ENCODE data around the gene TBL2.
A peak's percentile ranks its signal among the peaks of the same experiment; 100 is the strongest.
"Not testable (repeated sequence)": the region's sequence is repeated elsewhere in the genome, so short reads cannot be mapped to it uniquely, and the experiment has no call there.

Gene TBL2

DNA sequence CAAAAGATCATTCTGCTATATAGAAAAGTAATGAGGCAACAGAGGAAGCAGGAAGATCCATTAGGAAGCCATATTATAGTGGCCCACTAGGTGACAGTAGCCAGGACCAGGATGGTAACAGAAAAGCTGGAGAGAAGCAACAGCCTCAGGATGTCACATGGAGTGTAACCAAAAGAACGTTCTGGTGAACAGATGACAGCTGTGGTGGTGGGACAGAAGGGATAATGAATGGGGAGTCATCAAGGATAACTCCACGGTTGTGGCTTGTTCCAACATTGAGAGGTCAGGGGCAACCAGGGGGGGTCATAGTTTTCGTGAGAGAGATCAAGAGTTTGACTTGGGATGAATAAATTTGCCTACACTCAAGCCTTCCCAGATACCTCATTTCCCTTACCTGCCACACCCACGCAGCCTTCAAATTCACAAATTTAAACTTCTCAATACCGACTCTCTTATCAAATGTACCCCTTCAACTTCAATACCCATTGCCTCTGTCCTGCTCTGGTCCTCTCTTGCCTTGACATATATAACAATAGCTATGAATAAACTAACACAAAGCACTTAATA, 9.3 kb downstream of the TBL2 start:
- DNase-seq, result no peak

GRCh38 chr7:73567846-73568685, 10.3 kb downstream of the TBL2 start:
- DNase-seq, result no peak

DNA sequence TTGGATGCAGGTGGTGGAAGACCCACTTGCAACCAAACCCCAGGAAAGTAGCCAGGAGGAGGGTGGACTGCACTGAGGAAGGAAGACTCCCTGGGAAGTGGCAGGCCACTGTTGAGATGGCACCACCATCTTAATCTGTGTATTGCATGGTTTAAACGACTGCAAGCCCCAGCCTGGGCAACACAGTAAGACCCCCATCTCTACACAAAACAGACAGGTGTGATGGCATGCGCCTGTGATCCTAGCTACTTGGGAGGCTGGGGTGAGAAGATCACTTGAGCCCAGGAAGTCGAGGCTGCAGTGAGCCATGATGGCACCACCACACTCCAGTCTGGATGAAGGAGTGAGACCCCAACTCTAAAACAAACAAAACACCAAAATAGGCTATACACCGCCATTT, 11.2 kb downstream of the TBL2 start:
- DNase-seq, result no peak

DNA sequence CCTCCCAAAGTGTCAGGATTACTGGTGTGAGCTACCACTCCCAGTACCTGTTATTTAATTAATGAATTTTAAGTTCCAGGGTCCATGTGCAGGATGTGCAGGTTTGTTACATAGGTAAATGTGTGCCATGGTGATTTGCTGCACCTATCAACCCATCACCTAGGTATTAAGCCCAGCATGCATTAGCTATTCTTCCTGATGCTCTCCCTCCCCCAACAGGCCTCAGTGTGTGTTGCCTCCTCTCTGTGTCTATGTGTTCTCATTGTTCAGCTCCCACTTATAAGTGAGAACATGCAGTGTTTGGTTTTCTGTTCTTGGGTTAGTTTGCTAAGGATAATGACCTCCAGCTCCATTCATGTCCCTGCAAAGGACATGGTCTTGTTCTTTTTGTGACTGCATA, 11.9 kb downstream of the TBL2 start:
- not testable (repeated sequence) for DNase-seq

- no peak for DNase-seq
These were observed 12.6 kb downstream of the TBL2 start for GRCh38 chr7:73565675-73566340.

DNA sequence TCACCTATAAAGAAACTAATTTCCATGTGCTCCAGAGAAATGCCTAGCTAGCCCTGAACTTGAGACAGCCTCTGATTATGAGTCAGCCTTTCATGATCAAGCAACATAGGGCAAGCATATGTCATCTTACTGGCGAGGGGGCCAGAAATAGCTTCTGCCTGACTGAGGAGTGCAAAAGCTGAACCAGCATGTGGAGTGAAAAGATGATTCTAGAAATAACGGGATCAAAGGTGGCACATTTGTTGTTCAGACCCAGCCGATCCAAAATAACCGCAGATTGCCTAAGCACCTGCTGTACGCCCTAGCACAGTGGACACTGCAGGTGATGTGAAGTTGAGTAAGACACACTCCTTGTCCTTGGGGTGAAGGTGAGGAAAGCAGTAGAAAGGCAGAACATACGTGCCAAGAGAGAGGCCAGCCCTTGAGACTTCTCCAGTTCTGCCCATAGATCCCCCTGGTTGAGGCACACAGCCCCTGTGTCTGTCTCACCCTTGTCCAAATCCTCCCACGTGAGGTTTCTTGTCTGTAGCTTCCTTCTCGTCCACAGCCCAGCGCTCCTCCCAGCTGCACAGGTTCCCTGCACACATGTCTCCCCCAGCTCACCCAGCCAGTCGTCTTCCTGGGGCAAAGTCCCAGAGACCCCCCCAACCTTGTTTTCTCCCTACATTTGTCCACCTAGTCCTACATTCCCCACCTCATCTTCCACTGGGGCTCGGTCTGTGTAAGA, 18.1 kb downstream of the TBL2 start:
- no peak for DNase-seq

DNA sequence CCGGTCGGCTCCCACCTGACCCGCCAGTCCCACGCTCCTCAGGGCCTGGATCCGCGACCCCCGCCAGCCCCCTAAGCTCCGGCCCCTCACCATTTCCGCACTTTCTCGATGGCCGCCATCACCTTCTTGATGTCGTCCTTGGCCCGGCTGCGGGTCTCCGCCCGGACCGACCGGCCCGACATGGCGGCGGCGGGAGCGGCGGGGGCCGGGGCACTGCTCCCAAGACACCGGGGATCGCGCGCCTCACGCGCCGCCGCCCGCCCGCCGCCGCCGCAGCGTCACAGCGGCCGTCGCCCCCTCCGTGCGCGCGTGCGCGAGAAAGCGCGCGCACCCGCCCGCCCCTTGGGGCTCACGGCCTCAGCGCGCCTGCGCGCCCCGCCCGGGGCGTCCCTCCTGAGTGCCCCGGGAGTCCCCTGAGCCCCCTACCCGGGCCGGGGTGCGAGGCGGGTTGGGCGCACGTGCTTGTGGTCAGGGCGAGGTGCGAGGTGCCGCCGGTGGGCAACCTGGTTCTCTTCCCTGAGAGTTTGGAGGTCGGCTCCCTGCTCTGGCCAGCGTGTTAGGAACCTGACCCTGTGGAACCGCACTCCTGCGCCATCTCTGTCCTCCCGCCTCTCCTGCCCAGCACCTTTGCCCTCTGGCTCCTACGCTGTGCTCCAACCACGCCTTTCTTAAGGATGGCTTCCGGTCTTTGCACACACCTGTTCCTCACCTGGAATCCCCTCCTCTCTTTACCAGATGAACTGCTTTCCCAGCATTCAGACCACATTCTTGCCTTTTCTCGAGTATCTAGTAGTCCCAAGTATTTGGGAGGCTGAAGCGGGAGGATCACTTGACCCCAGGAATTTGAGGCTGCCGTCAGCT, 20.8 kb downstream of the TBL2 start, which contains the start of gene BCL7B:
Gene BCL7B, minus strand, starts transcription at position 294 of the 861 bp plus-strand sequence. Its CDS starts 112 bp downstream, at position 182.
- DNase-seq, result peak; percentile 79

DNA sequence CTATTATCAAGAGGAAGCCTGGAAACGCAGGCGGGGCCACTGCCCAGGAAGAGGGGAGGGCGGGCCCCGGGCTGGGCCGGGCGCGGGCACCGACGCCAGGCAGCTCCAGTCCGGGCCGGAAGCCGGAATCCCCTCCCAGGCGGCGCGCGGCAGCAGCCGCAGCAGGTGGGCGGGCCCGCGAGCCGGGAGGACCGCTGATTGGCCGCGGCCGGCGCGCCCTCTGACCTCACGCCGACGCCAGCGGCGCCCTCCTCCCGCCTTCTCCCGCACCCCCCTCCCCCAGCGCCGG, 21.3 kb downstream of the TBL2 start:
- DNase-seq, result peak; percentile 95

DNA sequence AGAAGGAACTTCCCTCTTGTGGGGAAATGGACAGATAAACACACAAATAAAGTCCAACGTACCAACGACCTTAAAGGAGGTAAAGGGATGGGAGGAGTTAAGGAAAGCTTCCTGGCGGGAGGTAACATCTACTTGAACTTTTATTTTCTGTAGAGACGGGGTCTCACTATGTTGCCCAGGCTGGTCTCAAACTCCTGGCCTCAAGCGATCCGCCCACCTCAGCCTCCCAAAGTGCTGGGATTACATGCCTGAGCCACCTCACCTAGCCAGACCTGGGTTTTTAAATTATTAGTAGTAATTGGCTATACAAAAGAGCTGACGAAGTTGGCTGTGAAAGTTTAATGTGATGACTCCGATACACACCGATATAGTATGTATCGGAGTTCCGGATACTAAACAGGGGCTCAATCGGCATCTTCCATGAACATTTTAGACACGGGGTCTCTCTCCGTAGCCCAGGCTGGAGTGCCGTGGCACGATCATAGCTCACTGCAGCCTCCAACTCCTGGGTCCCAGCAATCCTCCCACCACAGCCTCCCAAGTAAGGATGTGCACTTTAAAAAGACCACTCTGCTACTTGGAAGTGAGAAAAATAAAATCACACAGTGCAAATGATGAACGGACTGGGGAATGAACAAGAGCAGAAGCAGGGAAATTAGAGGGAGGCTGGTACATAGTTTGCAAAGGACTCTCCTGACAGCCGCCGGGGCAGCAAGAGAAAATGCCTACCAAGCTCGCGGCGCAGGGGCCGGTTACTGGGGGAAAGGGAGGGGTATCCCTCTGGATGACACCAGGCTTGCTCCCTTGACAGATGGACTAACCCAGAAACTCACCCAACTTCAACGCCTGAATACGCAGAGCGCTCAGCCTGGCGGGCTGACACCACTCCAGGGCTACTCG, 21.9 kb downstream of the TBL2 start:
- no peak for DNase-seq

DNA sequence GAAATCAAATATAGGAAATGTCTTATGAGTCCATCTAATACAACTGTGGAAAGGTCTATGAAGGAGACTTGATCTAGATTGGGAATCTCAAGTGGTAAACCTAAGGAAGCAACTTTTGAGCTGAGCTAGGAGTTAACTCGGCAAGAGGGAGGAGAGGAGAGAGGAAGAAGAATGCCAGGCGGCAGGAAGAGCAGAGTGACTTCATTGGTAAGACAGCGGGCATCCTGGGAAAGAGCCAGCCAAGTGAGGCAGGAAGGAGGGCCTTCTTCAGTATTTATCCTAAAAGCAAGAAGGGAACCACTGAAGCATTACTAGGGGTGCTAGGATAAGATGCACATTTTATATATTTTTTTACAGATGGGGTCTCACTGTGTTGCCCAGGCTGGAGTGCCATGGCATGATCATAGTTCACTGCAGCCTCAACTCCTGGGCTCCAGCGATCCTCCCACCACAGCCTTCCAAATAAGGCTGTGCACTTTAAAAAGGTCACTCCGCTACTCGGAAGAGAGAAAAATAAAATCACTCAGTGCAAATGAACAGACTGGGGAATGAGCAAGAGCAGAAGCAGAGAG, 22.9 kb downstream of the TBL2 start:
- DNase-seq, result no peak

DNA sequence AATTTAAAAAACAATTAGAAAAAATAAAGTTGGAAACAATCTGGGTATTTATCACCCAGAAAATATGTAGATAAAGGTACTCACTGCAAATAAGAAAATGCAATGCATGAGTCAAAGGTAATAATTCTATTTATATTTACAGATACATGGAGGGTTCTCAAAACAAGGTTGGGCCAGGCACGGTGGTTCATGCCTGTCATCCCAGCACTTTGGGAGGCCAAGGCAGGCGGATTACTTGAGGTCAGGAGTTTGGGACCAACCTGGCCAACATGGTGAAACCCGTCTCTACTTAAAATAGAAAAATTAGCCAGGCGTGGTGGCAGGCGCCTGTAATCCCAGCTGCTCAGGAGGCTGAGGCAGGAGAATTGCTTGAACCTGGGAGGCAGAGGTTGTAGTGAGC, 28.3 kb downstream of the TBL2 start:
- not testable (repeated sequence) for DNase-seq

DNA sequence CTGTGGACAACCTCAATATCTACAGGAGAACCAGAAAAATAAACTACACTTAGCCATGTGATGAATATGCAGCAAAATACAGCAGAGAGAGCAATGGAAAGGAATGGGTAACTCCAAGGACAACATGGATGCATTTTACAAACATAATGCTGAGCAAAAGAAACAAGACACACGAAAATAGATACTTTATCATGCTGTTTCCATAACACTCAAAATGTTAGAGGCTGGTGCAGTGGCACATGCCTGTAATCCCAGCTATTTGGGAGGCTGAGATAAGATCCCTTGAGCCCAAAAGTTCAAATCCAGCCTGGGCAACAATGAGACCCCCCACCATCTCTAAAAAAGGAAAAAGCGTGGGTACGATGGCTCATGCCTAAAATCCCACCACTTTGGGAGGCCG, 29.2 kb downstream of the TBL2 start:
- no peak for DNase-seq

DNA sequence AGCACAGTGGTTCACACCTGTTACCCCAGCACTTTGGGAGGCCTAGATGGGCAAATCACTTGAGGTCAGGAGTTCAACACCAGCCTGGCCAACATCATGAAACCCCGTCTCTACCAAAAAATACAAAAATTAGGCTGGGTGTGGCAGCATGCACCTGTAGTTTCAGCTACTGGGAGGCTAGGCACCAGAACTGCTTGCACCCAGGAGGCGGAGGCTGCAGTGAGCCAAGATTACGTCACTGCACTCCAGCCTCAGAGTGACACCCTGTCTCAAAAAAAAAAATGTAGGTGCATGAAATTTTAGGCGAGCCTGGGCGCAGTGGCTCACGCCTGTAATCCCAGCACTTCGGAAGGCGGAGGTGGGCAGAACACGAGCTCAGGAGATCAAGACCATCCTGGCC, 30.5 kb downstream of the TBL2 start:
- DNase-seq, result no peak

DNA sequence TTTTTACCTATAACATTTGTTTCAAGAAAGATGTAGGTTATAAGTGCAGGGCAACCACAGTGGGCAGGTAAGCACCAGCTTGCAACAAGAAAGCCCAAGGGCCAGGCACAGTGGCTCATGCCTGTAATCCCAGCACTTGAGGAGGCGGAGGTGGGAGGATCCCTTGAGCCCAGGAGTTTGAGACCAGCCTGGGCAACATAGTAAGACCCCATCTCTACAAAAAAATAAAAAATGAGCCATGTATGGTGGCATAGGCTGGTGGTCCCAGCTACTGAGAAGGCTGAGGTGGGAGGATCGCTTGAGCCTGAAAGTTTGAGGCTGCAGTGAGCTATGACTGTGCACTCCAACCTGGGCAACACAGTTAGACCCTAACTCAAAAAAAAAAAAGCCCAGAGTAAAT, 33.7 kb downstream of the TBL2 start:
- DNase-seq, result no peak

GRCh38 chr7:73541722-73542121, 36.7 kb downstream of the TBL2 start:
- no peak for DNase-seq

DNA sequence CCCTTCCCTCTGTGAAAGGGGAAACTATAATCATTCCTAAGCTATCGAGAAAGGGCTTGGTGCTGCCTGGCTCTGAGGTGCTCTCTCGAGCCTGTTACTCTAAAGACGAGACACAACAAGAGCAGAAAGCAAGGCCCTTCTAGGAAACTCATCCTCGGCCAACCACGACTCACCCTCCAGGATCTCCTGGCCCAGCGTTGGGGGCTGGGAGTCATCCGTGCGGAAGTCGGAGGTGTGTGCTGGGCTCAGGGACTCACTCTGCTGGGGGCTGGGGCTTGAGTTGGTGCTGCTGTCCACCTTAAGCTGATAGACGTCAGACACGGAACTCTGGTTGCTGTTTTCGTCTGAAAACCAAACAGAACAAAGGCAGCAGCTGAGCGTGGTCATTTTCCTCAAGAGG, 38.7 kb downstream of the TBL2 start:
- no peak for DNase-seq

- not testable (repeated sequence) for DNase-seq
These were observed 39.9 kb downstream of the TBL2 start for GRCh38 chr7:73538510-73538909.

DNA sequence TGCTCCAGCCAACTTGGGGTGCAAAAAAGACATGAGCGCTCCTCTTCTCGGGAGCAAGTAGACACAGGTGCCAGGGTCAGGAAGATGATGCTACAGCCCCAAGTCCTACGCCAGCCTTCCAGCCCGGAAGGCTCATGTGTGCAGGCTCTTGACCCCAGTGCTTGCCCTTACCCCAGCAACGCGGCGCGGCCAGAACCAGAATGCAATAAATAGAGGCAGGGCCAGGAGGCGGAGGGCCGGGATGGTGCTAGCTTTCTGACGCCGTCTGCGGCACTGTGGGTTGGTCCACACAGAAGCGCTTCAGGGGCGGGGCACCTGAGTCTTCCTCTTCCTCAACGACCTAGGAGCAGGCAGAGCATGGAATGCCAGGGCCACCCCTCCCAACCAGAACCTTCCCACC, 41.3 kb downstream of the TBL2 start:
- no peak for DNase-seq

- DNase-seq, result no peak
These were observed 41.9 kb downstream of the TBL2 start for GRCh38 chr7:73536479-73536878.

DNA sequence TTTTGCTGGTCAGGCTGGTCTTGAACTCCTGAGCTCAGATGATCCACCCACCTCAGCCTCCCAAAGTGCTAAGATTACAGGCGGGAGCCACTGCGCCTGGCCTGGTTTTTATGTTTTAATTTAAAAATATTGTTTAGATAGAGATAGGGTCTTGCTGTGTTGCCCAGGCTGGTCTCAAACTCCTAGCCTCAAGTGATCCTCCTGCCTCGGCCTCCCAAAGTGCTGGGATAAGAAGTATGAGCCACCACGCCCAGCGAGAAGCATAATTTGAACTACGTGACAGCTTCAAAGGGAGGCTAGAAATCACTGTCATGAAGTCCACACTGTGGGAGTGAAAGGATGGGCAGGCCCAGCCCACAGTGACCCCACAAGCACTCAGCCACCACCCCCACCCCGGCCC, 42.5 kb downstream of the TBL2 start:
- DNase-seq, result not testable (repeated sequence)

GRCh38 chr7:73533742-73534141, 44.6 kb downstream of the TBL2 start:
- no peak for DNase-seq
